HEK293 (cell line): Measurements from ENCODE around the gene HOXC10.
A peak's percentile ranks its signal among the peaks of the same experiment; 100 is the strongest.

Experiments
- KLF17 ChIP-seq: fragments of 450-650 bp; formaldehyde crosslinking; IDR thresholded peaks from 2 replicates; pipeline ENCODE4 v1.5.1; 2016; ENCODE audit warnings: missing biosample characterization, missing genetic modification characterization
- KLF9 ChIP-seq: fragments of 450-650 bp; formaldehyde crosslinking; IDR thresholded peaks from 2 replicates; pipeline ENCODE4 v1.5.1; 2016; ENCODE audit warnings: missing biosample characterization, missing genetic modification characterization, low read depth
- MEIS1 ChIP-seq: sonication (generic); formaldehyde crosslinking; IDR thresholded peaks from 2 replicates; pipeline ENCODE4 v1.8.1; 2022; ENCODE audit warnings: missing genetic modification reagents, mild to moderate bottlenecking, borderline replicate concordance
- SP3 ChIP-seq: fragments of 450-650 bp; formaldehyde crosslinking; IDR thresholded peaks from 2 replicates; pipeline ENCODE4 v1.5.1; 2016; ENCODE audit warnings: missing biosample characterization, missing genetic modification characterization
- YY2 ChIP-seq: fragments of 450-650 bp; formaldehyde crosslinking; IDR thresholded peaks from 2 replicates; pipeline ENCODE4 v1.5.1; 2016; ENCODE audit warnings: missing biosample characterization, missing genetic modification characterization
- ZBTB48 ChIP-seq: fragments of 450-650 bp; formaldehyde crosslinking; IDR thresholded peaks from 2 replicates; pipeline ENCODE4 v1.5.1; 2016; ENCODE audit warnings: missing biosample characterization, missing genetic modification characterization
- ZBTB7A ChIP-seq: fragments of 450-650 bp; formaldehyde crosslinking; IDR thresholded peaks from 2 replicates; pipeline ENCODE4 v1.5.1; 2016; ENCODE audit warnings: low read depth, missing biosample characterization, missing genetic modification characterization
- ZEB2 ChIP-seq: fragments of 450-650 bp; formaldehyde crosslinking; IDR thresholded peaks from 2 replicates; pipeline ENCODE4 v1.5.1; 2016; ENCODE audit warnings: missing biosample characterization, missing genetic modification characterization
- ZFP3 ChIP-seq: fragments of 450-650 bp; formaldehyde crosslinking; IDR thresholded peaks from 2 replicates; pipeline ENCODE4 v1.5.1; 2016; ENCODE audit warnings: low read depth, missing biosample characterization, missing genetic modification characterization
- ZFP69B ChIP-seq: fragments of 450-650 bp; formaldehyde crosslinking; IDR thresholded peaks from 2 replicates; pipeline ENCODE4 v1.5.1; 2016; ENCODE audit warnings: missing biosample characterization, missing genetic modification characterization
- ZNF133 ChIP-seq: fragments of 450-650 bp; formaldehyde crosslinking; IDR thresholded peaks from 2 replicates; pipeline ENCODE4 v1.5.1; 2016; ENCODE audit warnings: missing biosample characterization, missing genetic modification characterization
- ZNF138 ChIP-seq: fragments of 450-650 bp; formaldehyde crosslinking; IDR thresholded peaks from 2 replicates; pipeline ENCODE4 v1.5.1; 2016; ENCODE audit warnings: missing biosample characterization, missing genetic modification characterization, borderline replicate concordance
- ZNF146 ChIP-seq: fragments of 450-650 bp; formaldehyde crosslinking; IDR thresholded peaks from 2 replicates; pipeline ENCODE4 v1.5.1; 2016; ENCODE audit warnings: missing biosample characterization, missing genetic modification characterization
- ZNF24 ChIP-seq: fragments of 450-650 bp; formaldehyde crosslinking; IDR thresholded peaks from 2 replicates; pipeline ENCODE4 v1.5.1; 2016; ENCODE audit warnings: missing biosample characterization, missing genetic modification characterization
- ZNF274 ChIP-seq, 2 experiments: fragments of 200-500 bp in 1 of 2; fragments of 450-650 bp in 1 of 2; sonication (Bioruptor generic) in 1 of 2; formaldehyde crosslinking in 1 of 2; IDR thresholded peaks; 2 replicates each; pipeline versions ENCODE4 v1.5.1 to v1.6.1; 2014 to 2016; ENCODE audit warnings: borderline replicate concordance in 1 of 2, inconsistent platforms in 1 of 2, low read length in 1 of 2, missing biosample characterization in 1 of 2, missing genetic modification characterization in 1 of 2
- ZNF391 ChIP-seq: fragments of 450-650 bp; formaldehyde crosslinking; IDR thresholded peaks from 2 replicates; pipeline ENCODE4 v1.5.1; 2016; ENCODE audit warnings: low read depth, missing biosample characterization, missing genetic modification characterization, borderline replicate concordance
- ZNF394 ChIP-seq: fragments of 450-650 bp; formaldehyde crosslinking; IDR thresholded peaks from 2 replicates; pipeline ENCODE4 v1.5.1; 2016; ENCODE audit warnings: missing biosample characterization, missing genetic modification characterization, mild to moderate bottlenecking, moderate library complexity, borderline replicate concordance
- ZNF404 ChIP-seq: fragments of 450-650 bp; formaldehyde crosslinking; IDR thresholded peaks from 2 replicates; pipeline ENCODE4 v1.5.1; 2017; ENCODE audit warnings: missing biosample characterization, missing genetic modification characterization
- ZNF423 ChIP-seq: fragments of 450-650 bp; formaldehyde crosslinking; IDR thresholded peaks from 2 replicates; pipeline ENCODE4 v1.5.1; 2016; ENCODE audit warnings: missing biosample characterization, missing genetic modification characterization
- ZNF501 ChIP-seq: fragments of 450-650 bp; formaldehyde crosslinking; IDR thresholded peaks from 2 replicates; pipeline ENCODE4 v1.5.1; 2016; ENCODE audit warnings: missing biosample characterization, missing genetic modification characterization
- ZNF600 ChIP-seq: fragments of 450-650 bp; formaldehyde crosslinking; IDR thresholded peaks from 2 replicates; pipeline ENCODE4 v1.5.1; 2016; ENCODE audit warnings: missing biosample characterization, missing genetic modification characterization
- ZNF830 ChIP-seq: fragments of 450-650 bp; IDR thresholded peaks from 2 replicates; pipeline ENCODE4 v1.5.0; 2018; ENCODE audit warnings: missing biosample characterization, missing genetic modification characterization, low read depth, mild to moderate bottlenecking, moderate library complexity
- TF ChIP-seq, protein P1 (sequence below): fragments of 450-650 bp; formaldehyde crosslinking; IDR thresholded peaks from 2 replicates; pipeline ENCODE4 v1.5.1; 2016; ENCODE audit warnings: missing biosample characterization, missing genetic modification characterization
- TF ChIP-seq, protein P2 (sequence below): fragments of 450-650 bp; formaldehyde crosslinking; IDR thresholded peaks from 2 replicates; pipeline ENCODE4 v1.5.1; 2017; ENCODE audit warnings: missing biosample characterization, missing genetic modification characterization
- TF ChIP-seq, protein P3 (sequence below): fragments of 450-650 bp; formaldehyde crosslinking; IDR thresholded peaks from 2 replicates; pipeline ENCODE4 v1.5.1; 2016; ENCODE audit warnings: missing biosample characterization, missing genetic modification characterization
- TF ChIP-seq, protein P4 (sequence below): fragments of 450-650 bp; formaldehyde crosslinking; IDR thresholded peaks from 2 replicates; pipeline ENCODE4 v1.5.1; 2016; ENCODE audit warnings: missing biosample characterization, missing genetic modification characterization
- TF ChIP-seq, protein P5 (sequence below): fragments of 450-650 bp; formaldehyde crosslinking; IDR thresholded peaks from 2 replicates; pipeline ENCODE4 v1.5.1; 2016; ENCODE audit warnings: missing biosample characterization, missing genetic modification characterization

HOXC10 gene

GRCh38 chr12:54017027-54017788, 32.3 kb downstream of the HOXC10 start (continued):
- TF ChIP-seq, protein P1, sequence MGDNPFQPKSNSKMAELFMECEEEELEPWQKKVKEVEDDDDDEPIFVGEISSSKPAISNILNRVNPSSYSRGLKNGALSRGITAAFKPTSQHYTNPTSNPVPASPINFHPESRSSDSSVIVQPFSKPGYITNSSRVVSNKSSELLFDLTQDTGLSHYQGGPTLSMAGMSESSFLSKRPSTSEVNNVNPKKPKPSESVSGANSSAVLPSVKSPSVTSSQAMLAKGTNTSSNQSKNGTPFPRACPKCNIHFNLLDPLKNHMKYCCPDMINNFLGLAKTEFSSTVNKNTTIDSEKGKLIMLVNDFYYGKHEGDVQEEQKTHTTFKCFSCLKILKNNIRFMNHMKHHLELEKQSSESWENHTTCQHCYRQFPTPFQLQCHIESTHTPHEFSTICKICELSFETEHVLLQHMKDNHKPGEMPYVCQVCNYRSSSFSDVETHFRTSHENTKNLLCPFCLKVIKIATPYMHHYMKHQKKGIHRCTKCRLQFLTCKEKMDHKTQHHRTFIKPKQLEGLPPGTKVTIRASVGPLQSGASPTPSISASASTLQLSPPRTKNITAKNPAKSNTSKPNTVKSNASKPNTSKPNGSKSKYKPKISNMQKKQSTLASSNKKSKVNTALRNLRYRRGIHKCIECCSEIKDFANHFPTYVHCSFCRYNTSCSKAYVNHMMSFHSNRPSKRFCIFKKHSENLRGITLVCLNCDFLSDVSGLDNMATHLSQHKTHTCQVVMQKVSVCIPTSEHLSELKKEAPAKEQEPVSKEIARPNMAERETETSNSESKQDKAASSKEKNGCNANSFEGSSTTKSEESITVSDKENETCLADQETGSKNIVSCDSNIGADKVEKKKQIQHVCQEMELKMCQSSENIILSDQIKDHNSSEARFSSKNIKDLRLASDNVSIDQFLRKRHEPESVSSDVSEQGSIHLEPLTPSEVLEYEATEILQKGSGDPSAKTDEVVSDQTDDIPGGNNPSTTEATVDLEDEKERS (tag by site-specific recombination): no peak
- TF ChIP-seq ZNF133 (no peak), ZNF146 (tag by site-specific recombination) (no peak), ZFP3 (tag by site-specific recombination) (no peak), ZNF394 (tag by site-specific recombination) (no peak; the same call in 1 of the 2 replicates), YY2 (tag by site-specific recombination) (no peak), ZNF138 (tag by site-specific recombination) (no peak), MEIS1 (CRISPR knock-in tag) (no peak), ZNF423 (no peak), ZEB2 (tag by site-specific recombination) (peak; percentile 81), ZNF24 (0 out of 2 replicates have a peak, but pooled peaks have one; percentile 51), ZBTB7A (tag by site-specific recombination) (peak; percentile 89; the same call in 1 of the 2 replicates), ZBTB48 (tag by site-specific recombination) (peak; percentile 93), ZNF501 (peak; percentile 51), KLF17 (tag by site-specific recombination) (peak; percentile 33; the same call in 1 of the 2 replicates), SP3 (tag by site-specific recombination) (no peak), ZNF600 (peak; percentile 77), ZNF404 (tag by site-specific recombination) (no peak), ZNF830 (tag by site-specific recombination) (no peak), ZNF274 (IDR thresholded peaks at IDR 0.05; ENCODE audit: low read length) (no peak), ZNF274 (tag by site-specific recombination; IDR thresholded peaks at IDR 0.05; ENCODE audit: borderline replicate concordance) (no peak), KLF9 (tag by site-specific recombination) (0 out of 2 replicates have a peak, but pooled peaks have one; percentile 15), ZFP69B (tag by site-specific recombination) (no peak), ZNF391 (tag by site-specific recombination) (peak; percentile 83; the same call in 1 of the 2 replicates)
- TF ChIP-seq, protein P2, sequence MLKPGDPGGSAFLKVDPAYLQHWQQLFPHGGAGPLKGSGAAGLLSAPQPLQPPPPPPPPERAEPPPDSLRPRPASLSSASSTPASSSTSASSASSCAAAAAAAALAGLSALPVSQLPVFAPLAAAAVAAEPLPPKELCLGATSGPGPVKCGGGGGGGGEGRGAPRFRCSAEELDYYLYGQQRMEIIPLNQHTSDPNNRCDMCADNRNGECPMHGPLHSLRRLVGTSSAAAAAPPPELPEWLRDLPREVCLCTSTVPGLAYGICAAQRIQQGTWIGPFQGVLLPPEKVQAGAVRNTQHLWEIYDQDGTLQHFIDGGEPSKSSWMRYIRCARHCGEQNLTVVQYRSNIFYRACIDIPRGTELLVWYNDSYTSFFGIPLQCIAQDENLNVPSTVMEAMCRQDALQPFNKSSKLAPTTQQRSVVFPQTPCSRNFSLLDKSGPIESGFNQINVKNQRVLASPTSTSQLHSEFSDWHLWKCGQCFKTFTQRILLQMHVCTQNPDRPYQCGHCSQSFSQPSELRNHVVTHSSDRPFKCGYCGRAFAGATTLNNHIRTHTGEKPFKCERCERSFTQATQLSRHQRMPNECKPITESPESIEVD (tag by site-specific recombination): no peak
- TF ChIP-seq, protein P3, sequence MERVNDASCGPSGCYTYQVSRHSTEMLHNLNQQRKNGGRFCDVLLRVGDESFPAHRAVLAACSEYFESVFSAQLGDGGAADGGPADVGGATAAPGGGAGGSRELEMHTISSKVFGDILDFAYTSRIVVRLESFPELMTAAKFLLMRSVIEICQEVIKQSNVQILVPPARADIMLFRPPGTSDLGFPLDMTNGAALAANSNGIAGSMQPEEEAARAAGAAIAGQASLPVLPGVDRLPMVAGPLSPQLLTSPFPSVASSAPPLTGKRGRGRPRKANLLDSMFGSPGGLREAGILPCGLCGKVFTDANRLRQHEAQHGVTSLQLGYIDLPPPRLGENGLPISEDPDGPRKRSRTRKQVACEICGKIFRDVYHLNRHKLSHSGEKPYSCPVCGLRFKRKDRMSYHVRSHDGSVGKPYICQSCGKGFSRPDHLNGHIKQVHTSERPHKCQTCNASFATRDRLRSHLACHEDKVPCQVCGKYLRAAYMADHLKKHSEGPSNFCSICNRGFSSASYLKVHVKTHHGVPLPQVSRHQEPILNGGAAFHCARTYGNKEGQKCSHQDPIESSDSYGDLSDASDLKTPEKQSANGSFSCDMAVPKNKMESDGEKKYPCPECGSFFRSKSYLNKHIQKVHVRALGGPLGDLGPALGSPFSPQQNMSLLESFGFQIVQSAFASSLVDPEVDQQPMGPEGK (tag by site-specific recombination): peak; percentile 94; the same call in 1 of the 2 replicates
- TF ChIP-seq, protein P4, sequence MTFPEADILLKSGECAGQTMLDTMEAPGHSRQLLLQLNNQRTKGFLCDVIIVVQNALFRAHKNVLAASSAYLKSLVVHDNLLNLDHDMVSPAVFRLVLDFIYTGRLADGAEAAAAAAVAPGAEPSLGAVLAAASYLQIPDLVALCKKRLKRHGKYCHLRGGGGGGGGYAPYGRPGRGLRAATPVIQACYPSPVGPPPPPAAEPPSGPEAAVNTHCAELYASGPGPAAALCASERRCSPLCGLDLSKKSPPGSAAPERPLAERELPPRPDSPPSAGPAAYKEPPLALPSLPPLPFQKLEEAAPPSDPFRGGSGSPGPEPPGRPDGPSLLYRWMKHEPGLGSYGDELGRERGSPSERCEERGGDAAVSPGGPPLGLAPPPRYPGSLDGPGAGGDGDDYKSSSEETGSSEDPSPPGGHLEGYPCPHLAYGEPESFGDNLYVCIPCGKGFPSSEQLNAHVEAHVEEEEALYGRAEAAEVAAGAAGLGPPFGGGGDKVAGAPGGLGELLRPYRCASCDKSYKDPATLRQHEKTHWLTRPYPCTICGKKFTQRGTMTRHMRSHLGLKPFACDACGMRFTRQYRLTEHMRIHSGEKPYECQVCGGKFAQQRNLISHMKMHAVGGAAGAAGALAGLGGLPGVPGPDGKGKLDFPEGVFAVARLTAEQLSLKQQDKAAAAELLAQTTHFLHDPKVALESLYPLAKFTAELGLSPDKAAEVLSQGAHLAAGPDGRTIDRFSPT (tag by site-specific recombination): peak; percentile 84
- TF ChIP-seq, protein P5, sequence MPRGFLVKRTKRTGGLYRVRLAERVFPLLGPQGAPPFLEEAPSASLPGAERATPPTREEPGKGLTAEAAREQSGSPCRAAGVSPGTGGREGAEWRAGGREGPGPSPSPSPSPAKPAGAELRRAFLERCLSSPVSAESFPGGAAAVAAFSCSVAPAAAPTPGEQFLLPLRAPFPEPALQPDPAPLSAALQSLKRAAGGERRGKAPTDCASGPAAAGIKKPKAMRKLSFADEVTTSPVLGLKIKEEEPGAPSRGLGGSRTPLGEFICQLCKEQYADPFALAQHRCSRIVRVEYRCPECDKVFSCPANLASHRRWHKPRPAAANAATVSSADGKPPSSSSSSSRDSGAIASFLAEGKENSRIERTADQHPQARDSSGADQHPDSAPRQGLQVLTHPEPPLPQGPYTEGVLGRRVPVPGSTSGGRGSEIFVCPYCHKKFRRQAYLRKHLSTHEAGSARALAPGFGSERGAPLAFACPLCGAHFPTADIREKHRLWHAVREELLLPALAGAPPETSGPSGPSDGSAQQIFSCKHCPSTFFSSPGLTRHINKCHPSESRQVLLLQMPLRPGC (tag by site-specific recombination): no peak; the same call in 1 of the 2 replicates
